TTC549 (cell line): ENCODE measurements around the gene MCM9.

Experiments used
- FAIRE-seq: peaks from 2 replicates; lab custom pipeline; 2012; peaks lifted over from hg19 to GRCh38; lab: Jason Lieb, UNC

The MCM9 gene

DNA sequence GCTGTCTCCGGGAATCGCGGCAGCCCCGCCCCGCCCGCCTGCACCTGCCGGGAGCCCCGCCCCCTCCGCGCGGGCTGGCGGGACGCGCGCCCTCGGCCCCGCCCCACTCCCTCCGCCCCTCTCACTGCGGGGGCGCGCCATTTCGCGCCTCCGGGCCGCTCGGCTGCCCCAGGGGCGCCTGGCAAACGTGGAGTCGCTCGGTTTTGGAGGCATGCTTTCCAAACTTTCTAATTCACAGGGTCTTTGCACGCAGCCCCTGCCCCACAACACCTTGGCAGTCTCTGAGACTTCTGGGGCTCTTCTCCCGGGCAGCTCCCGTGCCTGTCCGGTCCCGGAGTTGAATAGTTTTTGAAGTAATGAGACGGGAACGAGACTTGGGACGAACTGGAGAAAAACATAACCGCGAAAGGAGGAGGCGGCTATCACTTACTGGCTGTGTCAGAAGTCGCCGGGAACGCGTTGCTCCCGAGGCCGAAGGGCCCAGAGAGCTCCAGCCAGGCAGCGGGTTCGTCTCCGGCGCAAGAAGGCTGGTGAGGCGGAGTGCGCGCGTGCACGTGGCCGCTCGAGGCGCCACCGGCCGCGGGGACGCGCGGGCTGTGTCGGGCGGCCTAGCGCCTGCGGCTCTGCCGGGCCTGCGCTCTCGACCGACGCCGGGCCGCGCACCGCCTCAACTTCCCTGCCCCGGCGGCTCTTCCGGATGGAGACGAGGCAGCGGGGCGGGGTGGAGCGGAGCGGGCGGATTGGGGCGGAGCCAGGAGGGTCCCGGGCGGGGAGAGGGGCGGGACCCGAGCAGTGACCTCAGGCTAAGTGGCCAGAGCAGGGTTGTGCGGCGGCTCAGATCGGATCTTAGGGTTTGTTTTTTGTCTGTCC lies at the start of gene MCM9:
Gene MCM9 (minus strand): TSS at position 699 of the 870 bp plus-strand sequence. CDS start 3,436 bp downstream, outside the sequence.
- FAIRE-seq = no peak

DNA sequence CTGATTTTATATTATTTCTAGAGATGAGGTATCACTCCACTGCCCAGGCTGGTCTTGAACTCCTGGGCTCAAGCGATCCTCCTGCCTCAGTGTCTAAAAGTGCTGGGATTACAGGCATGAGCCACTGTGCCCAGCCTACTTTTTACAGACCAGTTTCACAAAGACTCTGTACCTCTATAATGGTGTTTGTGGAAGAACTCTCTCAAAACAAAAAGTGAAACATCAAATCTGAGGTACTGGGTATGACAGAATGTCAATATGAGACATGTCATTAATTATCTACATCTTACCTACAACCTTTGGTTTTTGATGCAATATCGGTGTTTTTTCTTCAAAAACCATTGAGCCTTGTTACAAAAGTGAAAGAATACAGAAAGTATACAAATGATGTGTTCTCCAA lies 49.4 kb upstream of the MCM9 start:
- no peak for FAIRE-seq

DNA sequence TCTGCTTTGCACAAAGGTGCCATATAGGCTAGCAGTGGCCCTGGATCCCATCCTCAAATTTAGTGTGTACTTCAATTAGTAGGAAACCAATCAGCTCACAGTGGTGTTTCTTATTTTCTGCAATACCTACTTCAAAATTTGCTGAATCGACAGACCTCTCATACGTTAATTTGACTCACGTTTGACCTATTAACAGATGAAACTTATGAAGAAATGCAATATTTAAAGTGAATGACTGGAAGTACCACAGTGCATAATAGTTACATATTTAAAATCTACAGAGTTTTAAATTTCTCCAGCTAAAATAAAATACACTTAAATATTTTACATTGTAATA lies 47.6 kb upstream of the MCM9 start:
- FAIRE-seq = no peak

DNA sequence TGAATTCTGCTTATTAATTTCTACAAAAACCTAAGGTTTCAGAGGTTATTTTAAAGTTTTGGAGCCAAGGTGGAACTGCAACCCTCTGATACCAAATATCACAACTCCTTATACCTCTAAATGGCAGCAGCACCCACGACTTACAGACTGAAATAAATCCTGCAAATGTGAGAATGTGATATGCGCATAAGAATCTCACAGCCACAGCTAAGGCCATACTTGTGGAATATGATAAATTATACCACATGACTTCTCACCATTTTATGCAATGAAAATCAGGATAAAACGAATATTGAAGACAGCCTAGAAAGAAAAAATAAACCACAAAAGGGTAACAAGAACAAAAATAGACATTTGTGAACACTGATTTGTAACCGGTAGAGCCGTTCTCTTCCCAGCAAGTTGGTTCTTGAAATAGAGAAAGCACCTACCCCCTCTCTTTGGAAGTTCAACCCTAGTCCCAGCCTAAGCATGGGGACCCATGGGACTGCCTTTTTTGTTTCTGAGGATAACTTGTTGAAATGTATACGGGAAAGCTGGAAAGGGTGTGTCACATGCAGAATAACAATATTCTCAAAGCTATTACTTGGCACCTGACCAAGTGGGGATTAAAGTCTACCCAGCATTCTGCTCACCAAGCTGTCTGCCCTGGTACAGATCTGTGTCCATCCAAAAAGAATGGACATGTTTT lies 47.1 kb upstream of the MCM9 start:
- FAIRE-seq = no peak

DNA sequence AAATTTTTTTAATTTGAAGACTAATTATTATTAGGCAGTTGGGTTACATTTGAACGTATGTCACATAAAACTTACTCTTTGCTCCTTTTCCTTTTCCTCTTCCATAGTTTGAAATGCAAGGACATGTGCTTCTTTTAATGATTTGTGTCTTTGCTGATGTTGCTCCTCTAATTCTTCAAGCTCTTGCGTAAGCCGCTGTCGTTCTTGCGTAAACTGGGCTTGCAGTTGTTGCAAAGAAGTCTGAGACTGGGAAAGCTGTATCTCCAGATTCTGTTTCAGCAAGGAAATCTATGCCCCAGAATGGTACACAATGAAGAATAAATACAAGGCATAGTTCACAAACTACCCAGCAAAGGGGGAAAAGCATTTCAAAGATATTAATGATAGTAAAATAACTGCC lies 45.1 kb upstream of the MCM9 start:
- no peak for FAIRE-seq

DNA sequence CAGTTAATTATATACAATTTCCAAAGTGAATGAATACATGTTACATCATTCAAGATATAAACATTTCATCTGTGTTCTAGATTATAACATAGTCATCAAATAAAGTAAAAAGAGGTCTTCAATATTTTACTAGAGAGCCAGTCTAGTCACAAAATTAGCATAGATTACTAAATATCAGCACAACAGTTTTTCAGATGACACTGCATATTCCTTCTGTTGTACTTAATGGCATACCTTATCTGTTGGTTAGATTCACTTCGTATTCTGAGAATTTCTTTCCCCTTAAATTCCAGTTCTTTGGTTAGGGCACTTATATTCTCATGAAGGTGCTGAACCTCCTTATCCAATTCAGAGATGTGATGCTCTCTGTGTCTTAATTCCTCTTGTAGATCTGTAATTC lies 39.8 kb upstream of the MCM9 start:
- FAIRE-seq = no peak

DNA sequence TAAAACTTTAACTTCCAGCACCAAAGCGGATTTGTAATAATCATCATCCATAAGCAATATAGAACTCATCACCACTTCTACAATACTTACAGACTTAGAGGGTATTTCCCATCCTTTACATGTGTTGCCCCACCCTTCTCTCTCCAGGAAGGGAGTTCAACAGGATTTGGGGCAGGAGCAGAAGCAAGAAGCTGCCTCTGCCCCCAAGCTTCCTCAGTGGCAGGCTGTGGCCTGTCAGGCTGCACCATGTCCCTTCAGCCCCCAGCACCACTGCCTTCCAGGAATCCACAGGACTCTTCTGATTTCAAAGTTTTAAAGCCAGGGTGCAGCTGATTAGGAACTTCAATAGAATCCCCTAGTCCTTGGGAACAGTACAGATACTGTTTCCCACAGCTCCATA lies 36.7 kb upstream of the MCM9 start:
- FAIRE-seq = no peak

DNA sequence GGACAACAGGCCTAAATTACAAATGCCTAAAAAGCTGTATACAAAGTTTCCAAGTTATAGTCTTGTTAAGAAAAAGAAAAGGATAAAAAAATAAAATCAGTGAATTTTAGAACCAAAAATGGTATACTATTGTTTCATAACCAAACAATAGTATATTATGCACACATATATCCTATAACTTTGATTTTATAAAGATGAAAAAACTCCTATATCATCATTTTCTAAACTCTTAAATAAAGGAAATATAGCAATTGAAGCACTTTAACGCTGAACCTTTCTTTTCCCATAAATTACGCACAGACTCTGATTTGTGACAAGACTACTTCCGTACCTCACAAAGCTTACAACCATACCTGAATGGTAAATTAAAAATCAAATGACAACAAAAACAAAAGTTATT lies 35.9 kb upstream of the MCM9 start:
- no peak for FAIRE-seq

DNA sequence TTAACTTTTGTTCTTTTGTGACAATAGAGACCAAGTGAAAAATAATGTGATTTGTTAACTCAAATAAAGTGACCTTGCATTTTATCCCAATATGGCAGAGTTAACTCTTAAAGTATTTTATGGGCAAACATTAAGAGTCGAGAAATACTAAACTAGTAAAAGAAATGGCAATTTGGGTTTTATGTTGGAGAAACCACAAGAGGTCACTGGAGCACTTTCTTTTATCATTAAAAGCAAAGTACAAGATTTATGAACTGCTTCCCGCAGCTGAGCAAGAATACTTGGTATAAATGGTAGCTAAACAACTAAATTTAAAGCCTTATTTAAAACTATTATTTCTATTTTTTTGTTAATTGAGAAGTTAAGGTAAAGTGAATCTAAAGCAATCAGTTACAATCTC lies 33.5 kb upstream of the MCM9 start:
- FAIRE-seq = peak; percentile 76

DNA sequence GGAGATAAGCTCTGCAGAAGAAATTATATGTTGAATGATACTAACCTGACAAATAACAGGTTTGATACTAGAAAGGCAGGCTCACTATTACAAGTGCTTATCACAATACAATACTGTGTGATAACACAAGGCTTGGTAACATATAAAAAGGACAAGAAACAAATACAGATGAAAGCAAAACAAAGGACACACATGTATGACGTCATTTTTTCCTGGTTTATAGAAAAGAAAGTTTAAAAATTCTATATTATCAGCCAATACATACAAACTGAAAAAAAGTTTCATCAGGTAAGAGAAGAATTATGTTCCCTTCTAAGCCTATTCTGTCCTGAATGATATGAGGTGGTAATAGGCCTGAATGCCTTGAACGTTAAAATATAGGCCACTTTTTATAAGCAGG lies 32.3 kb upstream of the MCM9 start:
- no peak for FAIRE-seq

DNA sequence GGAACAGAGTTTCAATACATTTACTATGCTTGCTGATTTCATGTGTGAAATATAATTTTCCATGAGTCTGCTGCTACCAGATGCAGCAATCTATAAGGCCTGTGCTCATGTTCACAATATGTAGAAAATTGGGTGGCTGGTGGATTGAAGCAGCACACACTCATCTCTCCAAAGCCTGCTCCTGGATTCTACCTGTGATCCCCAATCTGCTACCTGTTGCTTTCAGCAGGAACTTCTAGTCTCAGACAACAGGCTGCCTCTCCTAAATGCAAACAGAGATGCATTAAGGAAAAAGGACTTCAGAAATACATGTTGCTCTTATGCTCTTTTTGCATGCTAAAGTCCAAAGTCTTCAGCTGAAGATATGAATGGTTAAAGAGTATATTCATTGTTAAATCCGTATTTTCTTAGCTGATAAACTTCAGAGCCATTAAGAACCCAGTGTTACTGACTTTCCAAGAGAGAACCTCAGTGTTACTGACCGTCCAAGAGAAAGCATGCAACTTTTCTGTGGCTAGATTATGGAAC lies 30.9 kb upstream of the MCM9 start:
- no peak for FAIRE-seq

DNA sequence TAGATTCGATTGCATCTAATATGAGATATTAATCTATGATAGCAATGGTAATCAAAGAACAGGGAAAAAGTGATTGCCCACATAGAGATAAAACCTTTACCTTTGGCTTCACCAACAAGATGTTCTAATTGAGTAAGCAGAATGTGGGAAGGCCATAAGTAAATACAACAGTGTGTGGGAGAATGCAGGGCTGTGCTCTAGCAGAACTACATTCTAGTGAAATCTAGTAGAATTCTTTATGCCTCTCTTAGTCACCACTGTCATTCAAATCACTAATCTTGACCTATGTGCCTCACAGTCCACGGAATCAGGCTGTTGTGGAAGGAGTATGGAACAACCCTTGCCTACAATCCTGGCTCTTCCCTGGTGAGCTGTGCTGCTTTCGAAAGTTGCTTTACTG lies 30.4 kb upstream of the MCM9 start:
- no peak for FAIRE-seq

DNA sequence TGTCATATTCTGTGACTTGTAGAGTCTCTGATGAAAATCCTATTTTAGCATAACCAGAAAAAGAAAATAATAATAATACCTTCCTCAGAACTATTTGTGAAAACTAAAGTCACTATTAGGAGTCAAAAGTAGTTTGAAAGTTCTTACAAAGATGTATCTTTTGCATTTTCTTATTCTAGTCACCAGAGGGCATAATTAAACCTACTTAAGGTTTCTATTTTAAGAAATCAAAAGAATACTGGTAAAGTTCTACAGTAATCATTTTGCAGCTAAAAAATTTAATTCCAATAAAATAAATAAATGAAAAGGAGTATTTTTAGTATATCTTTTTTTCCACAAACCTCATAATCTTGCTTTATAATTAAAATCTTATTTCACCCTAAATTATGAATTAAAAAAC lies 28.0 kb upstream of the MCM9 start:
- peak; percentile 73 for FAIRE-seq

DNA sequence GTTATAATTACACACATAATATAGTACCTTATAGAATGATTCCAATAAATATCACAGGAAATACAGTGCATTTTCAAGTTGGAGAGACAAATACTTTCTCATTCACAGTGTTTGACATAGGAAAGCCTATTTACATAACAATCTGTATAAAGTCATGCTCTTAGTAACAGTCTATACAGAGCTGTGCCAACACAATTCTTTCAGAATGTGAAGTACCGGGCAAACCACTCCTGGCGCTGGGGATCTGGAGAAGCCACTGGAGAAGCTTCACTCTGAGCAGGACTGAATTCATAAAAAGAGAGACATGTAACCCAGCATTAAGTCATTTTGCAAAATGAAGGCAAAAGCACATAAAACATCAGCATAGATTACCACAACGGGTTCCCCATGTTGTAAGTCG lies 24.9 kb upstream of the MCM9 start:
- no peak for FAIRE-seq

DNA sequence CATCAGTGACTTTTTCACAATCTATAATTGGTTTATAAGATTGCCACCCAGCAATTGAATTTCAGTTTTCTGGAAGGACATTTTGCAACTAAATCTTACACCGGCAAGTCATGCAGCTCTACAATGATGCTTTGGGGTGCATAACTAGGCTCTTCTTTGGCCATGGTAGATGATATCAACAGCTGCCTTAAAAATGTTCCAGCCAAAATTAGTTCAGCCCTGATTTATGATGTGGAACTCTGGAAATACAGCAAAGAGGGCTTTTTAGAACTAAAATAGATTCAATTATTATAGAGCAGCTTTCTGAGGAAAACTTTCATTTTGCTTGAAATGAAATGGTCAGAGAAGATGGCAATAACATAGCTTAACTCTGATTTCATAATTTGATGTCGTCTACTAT lies 18.4 kb upstream of the MCM9 start:
- no peak for FAIRE-seq

DNA sequence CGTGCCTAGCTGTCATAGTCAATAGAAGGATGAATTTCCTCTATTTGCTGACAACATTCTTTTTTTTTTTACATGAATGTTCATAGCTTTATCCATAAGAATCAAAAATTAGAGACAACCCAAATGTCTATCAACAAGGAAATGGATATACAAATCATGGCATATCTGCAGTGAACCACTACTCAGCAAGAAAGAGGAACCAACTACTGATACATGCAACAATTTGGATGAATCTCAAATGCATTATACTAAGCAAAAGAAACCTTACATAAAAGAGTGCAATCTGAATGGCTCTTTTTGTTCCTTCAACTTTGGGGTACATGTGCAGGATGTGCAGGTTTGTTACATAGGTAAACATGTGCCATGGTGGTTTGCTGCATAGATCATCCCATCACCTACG lies 17.7 kb upstream of the MCM9 start:
- FAIRE-seq = no peak

DNA sequence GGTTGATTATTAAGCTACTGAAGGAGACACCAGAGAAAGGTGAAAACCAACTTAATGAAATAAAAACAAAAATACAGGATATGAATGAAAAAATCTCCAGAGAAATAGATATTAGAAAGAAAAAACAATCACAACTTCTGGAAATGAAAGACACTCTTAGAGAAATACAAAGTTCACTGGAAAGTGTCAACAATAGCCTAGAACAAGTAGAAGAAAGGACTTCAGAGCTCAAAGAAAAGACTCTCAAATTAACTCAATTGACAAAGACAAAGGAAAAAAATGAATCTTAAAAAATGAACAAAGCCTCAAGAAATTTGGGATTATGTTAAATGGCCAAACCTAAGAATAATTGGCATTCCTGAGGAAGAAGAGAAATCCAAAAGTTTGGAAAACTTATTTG lies 10.3 kb upstream of the MCM9 start:
- no peak for FAIRE-seq

DNA sequence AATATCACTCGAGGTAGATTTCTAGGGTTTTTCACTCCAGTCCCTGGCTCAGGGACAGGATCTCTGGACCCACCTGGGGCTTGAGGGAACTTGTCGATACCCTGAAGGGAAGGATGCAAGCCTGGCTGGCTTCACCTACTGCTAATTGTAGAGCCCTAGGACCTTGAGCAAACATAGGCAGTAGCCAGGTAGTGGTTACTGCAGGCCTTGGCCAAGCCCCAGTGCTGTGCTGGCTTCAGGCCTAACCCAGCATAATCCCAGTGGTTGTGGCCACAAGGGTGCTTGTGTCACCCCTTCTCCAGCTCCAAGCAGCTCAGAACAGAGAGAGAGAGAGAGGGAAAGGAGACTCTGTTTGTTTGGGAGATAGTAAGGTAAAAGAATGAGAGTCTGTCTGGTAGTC lies 5.8 kb upstream of the MCM9 start:
- no peak for FAIRE-seq

DNA sequence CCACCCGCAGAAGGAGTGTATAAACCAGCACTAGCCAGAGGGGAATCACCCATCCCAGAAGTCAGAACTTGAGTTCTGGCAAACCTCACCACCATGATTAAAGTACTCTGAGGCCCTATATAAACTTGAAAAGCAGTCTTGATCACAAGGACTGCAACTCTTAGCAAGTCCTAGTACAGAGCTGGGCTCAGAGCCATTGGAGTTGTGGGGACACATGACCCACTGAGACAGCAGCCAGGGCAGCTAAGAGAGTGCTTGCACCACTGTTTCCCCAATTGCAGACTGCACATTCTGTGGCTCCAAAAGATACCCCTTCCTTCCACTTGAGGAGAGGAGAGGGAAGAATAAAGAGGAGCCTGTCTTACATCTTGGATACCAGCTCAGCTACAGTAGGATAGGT lies 4.7 kb upstream of the MCM9 start:
- no peak for FAIRE-seq

DNA sequence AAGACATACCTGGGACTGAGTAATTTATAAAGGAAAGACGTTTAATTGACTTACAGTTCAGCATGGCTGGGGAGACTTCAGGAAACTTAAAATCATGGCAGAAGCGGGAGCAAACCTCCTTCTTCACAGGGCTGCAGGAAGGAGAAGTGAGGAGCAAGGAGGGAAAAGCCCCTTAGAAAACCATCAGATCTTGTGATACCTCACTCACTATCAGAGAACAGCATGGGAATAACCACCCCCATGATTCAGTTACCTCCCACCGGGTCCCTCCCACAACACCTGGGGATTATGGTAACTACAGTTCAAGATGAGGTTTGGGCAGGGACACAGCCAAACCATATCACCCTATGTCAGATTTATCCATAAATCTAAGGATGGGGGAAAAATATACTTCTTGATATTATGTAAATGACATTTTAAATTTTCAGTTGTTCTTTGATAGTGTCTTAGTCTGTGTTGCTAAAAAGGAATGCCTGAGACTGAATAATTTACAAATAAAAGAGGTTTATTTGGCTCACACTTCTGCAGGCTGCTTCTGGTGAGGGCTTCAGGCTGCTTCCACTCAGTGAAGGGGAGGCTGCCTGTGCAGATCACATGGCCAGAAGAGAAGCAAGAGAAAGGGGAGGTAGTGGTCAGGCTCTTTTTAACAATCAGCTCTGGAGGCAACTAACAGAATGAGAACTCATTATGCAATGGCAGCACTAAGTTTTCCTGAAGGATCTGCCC lies 1.2 kb upstream of the MCM9 start:
- no peak for FAIRE-seq

DNA sequence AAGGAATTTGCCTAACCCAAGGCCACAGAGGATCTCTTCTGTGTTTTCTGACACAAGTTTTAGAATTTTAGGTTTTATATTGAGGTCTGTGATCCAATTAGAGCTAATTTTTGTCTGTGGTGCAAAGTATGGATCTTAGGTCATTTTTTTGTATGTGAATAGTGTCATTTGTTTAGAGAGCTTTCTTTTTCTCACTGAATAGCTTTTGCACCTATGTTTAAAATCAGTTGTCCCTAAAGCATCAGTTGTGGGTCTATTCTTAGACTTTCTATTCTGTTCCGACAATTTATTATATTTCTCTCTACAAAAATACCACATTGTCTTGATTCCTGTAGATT lies 341 bp upstream of the MCM9 start:
- no peak for FAIRE-seq

DNA sequence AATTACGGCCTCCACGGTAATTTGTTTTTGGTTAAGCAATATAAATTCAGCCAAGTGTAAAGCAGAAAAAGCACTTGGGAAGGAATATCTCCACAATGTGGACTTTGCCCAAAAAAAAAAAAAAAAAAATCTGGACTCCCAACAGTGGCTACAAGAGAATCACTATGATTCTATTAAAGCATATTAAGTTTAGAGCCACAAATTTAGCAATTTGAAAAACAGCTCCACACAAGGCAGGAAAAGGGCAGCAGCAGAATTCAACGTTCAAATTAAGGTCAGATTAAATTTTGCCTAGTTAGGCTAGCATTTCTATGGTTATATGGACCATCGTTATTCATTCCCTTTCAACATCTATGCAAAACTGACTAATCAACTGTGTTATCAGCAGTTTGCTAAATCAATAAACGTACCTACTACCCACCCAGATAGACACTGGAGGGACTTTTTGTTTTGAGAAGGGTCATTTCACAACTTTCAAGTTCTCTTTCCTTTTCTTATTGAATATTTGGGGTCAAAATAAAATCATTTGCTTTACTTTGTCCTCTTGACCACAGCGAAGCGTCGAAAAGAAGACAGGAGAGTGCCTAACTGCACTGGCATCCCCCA lies 1.0 kb downstream of the MCM9 start:
- FAIRE-seq = no peak

DNA sequence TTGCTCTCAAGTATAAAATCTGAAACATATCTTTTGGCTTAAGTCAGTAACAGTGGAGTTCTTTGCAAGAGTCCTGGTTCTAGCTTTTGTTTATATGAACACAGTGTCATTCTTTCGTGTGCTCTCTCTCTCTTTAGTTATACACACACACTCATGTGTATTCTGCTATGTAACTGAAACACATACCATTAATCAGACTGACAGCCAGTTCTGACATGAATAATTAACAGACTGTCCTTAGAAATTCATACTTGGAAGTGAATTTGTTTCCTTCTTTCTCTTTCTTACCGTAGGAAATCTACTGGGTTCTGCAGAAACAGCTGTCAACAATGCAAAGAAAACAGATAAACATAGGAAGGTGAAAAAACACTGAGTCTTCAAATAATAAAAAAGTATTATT lies 2.5 kb downstream of the MCM9 start:
- FAIRE-seq = no peak
